ENCODE results near the gene PRKCE. TPM values are rescaled to one million over a fixed set of nuclear protein-coding genes. Genes with fewer than 3 reads are reported as not detected.

The PRKCE gene
- polyA plus RNA-seq, 1 of the 3 experiments (the other 2 are of a cell fraction) = 16.3 TPM

DNA sequence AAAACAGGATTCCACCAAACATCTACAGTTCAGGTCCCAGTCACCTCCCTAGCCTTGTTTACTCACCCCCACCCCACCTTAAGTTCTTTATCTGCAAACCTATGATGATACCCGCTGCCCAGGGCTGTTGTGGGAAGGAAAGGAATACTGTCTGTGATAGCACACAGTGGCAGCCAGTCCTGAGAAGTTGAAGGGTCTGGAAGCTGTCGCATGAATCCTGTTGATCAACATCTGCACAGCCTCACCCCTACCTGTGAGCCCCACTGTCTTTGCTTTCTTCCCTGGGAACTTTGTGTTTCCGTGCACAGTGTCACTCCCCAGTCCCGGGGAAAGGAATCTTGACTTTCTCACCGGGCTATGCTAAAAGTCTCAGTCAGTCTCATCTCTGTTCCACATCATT lies 485.0 kb downstream of the PRKCE start (continued):
- TF ChIP-seq, protein P1, sequence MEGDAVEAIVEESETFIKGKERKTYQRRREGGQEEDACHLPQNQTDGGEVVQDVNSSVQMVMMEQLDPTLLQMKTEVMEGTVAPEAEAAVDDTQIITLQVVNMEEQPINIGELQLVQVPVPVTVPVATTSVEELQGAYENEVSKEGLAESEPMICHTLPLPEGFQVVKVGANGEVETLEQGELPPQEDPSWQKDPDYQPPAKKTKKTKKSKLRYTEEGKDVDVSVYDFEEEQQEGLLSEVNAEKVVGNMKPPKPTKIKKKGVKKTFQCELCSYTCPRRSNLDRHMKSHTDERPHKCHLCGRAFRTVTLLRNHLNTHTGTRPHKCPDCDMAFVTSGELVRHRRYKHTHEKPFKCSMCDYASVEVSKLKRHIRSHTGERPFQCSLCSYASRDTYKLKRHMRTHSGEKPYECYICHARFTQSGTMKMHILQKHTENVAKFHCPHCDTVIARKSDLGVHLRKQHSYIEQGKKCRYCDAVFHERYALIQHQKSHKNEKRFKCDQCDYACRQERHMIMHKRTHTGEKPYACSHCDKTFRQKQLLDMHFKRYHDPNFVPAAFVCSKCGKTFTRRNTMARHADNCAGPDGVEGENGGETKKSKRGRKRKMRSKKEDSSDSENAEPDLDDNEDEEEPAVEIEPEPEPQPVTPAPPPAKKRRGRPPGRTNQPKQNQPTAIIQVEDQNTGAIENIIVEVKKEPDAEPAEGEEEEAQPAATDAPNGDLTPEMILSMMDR (IDR thresholded peaks at IDR 0.05) = no peak
- TF ChIP-seq POLR2AphosphoS5 (IDR thresholded peaks at IDR 0.05; ENCODE audit: low read depth, low read length) (no peak), GABPA (IDR thresholded peaks at IDR 0.05; ENCODE audit: low read depth) (no peak), EZH2phosphoT487 (IDR thresholded peaks at IDR 0.05; ENCODE audit: borderline replicate concordance, low read depth) (no peak), NFIC (IDR thresholded peaks at IDR 0.05; ENCODE audit: borderline replicate concordance) (no peak), TEAD4 (IDR thresholded peaks at IDR 0.05; ENCODE audit: borderline replicate concordance, insufficient read depth) (no peak)

DNA sequence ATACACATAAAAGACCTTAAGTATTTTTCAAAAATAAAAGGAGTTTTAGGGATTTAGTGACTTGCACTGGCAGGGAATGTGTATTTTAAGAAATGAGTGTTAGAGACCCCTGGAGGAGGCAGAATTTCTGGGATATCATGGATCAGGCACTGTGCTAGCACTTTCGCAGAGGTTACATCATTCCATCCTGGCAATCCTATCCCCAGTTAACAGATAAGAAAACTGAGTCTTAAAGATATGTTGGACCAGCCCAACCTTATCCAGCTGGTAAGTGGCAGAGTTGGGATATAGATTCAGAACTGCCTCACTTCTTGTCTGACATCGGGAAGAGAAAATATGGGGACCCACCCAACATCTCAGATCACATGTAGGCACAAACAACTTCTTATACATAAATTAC lies 485.5 kb downstream of the PRKCE start:
- Histone ChIP-seq H3K27ac (ENCODE audit: low read depth in 2 of 2, low read length in 1 of 2) (no peak overlapping the region), H3K4me2 (no peak overlapping the region; the same call in 1 of the 2 replicates), H3K79me2 (ENCODE audit: insufficient read depth) (no peaks in the 10 kb centered on the region), H3F3A (replicated peaks; ENCODE audit: insufficient read depth) (peaks cover 6% of the 10 kb centered on the region), H3K4me1 (ENCODE audit: control insufficient read depth in 1 of 2, insufficient read depth in 2 of 2, low read depth in 1 of 2, low read length in 1 of 2) (peaks cover 18 to 20% of the 10 kb centered on the region in 2 experiments; a peak in 3 of 4 replicates), H2AFZ (ENCODE audit: low read depth) (no peak overlapping the region), H3K4me3 (ENCODE audit: low read depth in 2 of 2, low read length in 1 of 2) (no peak overlapping the region), H3K36me3 (replicated peaks in 1 of 2; ENCODE audit: control insufficient read depth in 1 of 2, insufficient read depth in 2 of 2, low read length in 1 of 2) (peaks cover 0 to 5% of the 10 kb centered on the region in 2 experiments), H3K27me3 (ENCODE audit: insufficient read depth) (no peaks in the 10 kb centered on the region), H4K20me1 (ENCODE audit: insufficient read depth) (no peaks in the 10 kb centered on the region), H3K9me2 (no peaks in the 10 kb centered on the region), H3K9ac (no peak overlapping the region), H3K9me3 (no peaks in the 10 kb centered on the region)
- POLR2A ChIA-PET = no interaction called here
- 85% methylated on average over 2 of the region's 2 CpGs for WGBS (ENCODE audit: low lambda C conversion rate)
- CTCF ChIA-PET = interaction anchor here (0.6 kb wide), 1 partner anchor 9 kb away, joined by 3 read pairs; no protein-coding TSS in a partner anchor
- TF ChIP-seq, protein P2, sequence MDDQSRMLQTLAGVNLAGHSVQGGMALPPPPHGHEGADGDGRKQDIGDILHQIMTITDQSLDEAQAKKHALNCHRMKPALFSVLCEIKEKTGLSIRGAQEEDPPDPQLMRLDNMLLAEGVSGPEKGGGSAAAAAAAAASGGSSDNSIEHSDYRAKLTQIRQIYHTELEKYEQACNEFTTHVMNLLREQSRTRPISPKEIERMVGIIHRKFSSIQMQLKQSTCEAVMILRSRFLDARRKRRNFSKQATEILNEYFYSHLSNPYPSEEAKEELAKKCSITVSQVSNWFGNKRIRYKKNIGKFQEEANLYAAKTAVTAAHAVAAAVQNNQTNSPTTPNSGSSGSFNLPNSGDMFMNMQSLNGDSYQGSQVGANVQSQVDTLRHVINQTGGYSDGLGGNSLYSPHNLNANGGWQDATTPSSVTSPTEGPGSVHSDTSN (IDR thresholded peaks at IDR 0.05) = no peak
- TF ChIP-seq, protein P1 (IDR thresholded peaks at IDR 0.05) = no peak
- no peak for TF ChIP-seq GATA2 (CRISPR knock-in tag; IDR thresholded peaks at IDR 0.05)
- no peak for TF ChIP-seq TAF1 (IDR thresholded peaks at IDR 0.05; ENCODE audit: borderline replicate concordance, low read depth, low read length)
- TF ChIP-seq ELF1 (IDR thresholded peaks at IDR 0.05) = no peak
- no peak for TF ChIP-seq SMC3 (IDR thresholded peaks at IDR 0.05; ENCODE audit: low read depth, low read length)
- TF ChIP-seq, protein P3, sequence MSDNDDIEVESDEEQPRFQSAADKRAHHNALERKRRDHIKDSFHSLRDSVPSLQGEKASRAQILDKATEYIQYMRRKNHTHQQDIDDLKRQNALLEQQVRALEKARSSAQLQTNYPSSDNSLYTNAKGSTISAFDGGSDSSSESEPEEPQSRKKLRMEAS (IDR thresholded peaks at IDR 0.05; ENCODE audit: low read depth) = no peak
- no peak for TF ChIP-seq RCOR1 (IDR thresholded peaks at IDR 0.05; ENCODE audit: low read length)
- TF ChIP-seq, protein P4, sequence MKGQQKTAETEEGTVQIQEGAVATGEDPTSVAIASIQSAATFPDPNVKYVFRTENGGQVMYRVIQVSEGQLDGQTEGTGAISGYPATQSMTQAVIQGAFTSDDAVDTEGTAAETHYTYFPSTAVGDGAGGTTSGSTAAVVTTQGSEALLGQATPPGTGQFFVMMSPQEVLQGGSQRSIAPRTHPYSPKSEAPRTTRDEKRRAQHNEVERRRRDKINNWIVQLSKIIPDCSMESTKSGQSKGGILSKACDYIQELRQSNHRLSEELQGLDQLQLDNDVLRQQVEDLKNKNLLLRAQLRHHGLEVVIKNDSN (IDR thresholded peaks at IDR 0.05; ENCODE audit: borderline replicate concordance, low read depth) = no peak
- no peak for TF ChIP-seq FOXM1 (IDR thresholded peaks at IDR 0.05; ENCODE audit: low read depth)
- TF ChIP-seq RFX5 (IDR thresholded peaks at IDR 0.05; ENCODE audit: low read length) = no peak
- no peak for DNase-seq

All from SK-N-SH (cell line).